T-cell (primary cell): ENCODE data around the gene BICD2. TPM values are rescaled to one million over a fixed set of nuclear protein-coding genes. Genes with fewer than 3 reads are reported as not detected.

Experiments
- ATAC-seq, 4 experiments: fragments of 200-7000 bp in 3 of 4; fragments of 150-1000 bp in 1 of 4; cut with Tn5 transposase; replicated peaks in 1 of 4; 1 replicate in 3 of 4; 2 replicates in 1 of 4; pipeline ENCODE4 v1.10.0; 2021; ENCODE audit warnings: moderate library complexity in 3 of 4, mild to moderate bottlenecking in 2 of 4, moderate number of reproducible peaks in 1 of 4
- CTCF ChIA-PET, 2 donors: fragments of 300-600 bp; sonication (Branson Sonifier 250); formaldehyde crosslinking; loops; one replicate each; lab custom pipeline; 2022; ENCODE audit warnings: antibody characterized with exemption in 2 of 2; lab: Charles Lee
- POLR2A ChIA-PET, 2 donors: fragments of 300-600 bp; sonication (Branson Sonifier 250); formaldehyde crosslinking; loops; one replicate each; lab custom pipeline; 2022; ENCODE audit warnings: antibody characterized with exemption in 2 of 2; lab: Charles Lee
- DNase-seq, 35 experiments: peaks; one replicate each; pipeline versions ENCODE4 v3.0.0 to v3.0.0-alpha.2; 2013 to 2023
- H3K27ac ChIP-seq: one replicate; pipeline ENCODE4 v1.5.1; 2013; ENCODE audit warnings: low read length
- H3K27me3 ChIP-seq, 2 experiments: replicated peaks in 1 of 2; 1 replicate in 1 of 2; 2 replicates in 1 of 2; pipeline versions ENCODE4 v1.6.1 to v1.7.0; 2013; ENCODE audit warnings: low read length in 1 of 2, mixed read lengths in 1 of 2; ENCODE audit not compliant: control insufficient read depth in 2 of 2, insufficient read depth in 2 of 2; ENCODE audit errors: extremely low read depth in 1 of 2
- H3K36me3 ChIP-seq, 2 donors: 1 replicate in 1 of 2; 2 replicates in 1 of 2; pipeline versions ENCODE4 v1.6.1 to v1.7.0; 2013; ENCODE audit warnings: low read length in 1 of 2; ENCODE audit not compliant: control insufficient read depth in 2 of 2, insufficient read depth in 1 of 2; ENCODE audit errors: extremely low read depth in 1 of 2
- H3K4me1 ChIP-seq, 2 experiments: 1 replicate in 1 of 2; 2 replicates in 1 of 2; pipeline versions ENCODE4 v1.6.1 to v1.7.0; 2013; ENCODE audit warnings: low read length in 2 of 2, mixed read lengths in 1 of 2; ENCODE audit not compliant: insufficient read depth in 2 of 2, control insufficient read depth in 1 of 2; ENCODE audit errors: extremely low read depth in 1 of 2
- H3K4me3 ChIP-seq, 2 donors: 1 replicate in 1 of 2; 2 replicates in 1 of 2; pipeline versions ENCODE4 v1.5.1 to v1.7.0; 2013; ENCODE audit warnings: mild to moderate bottlenecking in 2 of 2, low read length in 1 of 2, moderate library complexity in 1 of 2; ENCODE audit not compliant: control insufficient read depth in 1 of 2; ENCODE audit errors: extremely low read depth in 1 of 2
- H3K9me3 ChIP-seq: 2 replicates; pipeline ENCODE4 v1.7.0; 2013
- H3K27ac Mint-ChIP-seq, 2 donors: one replicate each; pipeline ENCODE4 v1.8.0; 2020 to 2021; ENCODE audit warnings: mild to moderate bottlenecking in 2 of 2, mixed read lengths in 2 of 2
- H3K27me3 Mint-ChIP-seq, 2 donors: one replicate each; pipeline ENCODE4 v1.8.0; 2021 to 2022; ENCODE audit warnings: mixed read lengths in 2 of 2
- H3K36me3 Mint-ChIP-seq: one replicate; pipeline ENCODE4 v1.8.0; 2021; ENCODE audit warnings: mixed read lengths
- H3K4me1 Mint-ChIP-seq, 3 donors: one replicate each; pipeline ENCODE4 v1.8.0; 2020 to 2022; ENCODE audit warnings: mixed read lengths in 3 of 3, mild to moderate bottlenecking in 1 of 3
- H3K4me3 Mint-ChIP-seq, 3 donors: one replicate each; pipeline ENCODE4 v1.8.0; 2020 to 2022; ENCODE audit warnings: mild to moderate bottlenecking in 3 of 3, mixed read lengths in 3 of 3, moderate library complexity in 3 of 3
- H3K9me3 Mint-ChIP-seq, 3 donors: one replicate each; pipeline ENCODE4 v1.8.0; 2020 to 2022; ENCODE audit warnings: mixed read lengths in 3 of 3
- WGBS: methylation state at CpG from one replicate; pipeline ENCODE4 v1.1.5; 2013; ENCODE audit warnings: missing lambda C conversion rate; ENCODE audit not compliant: insufficient coverage; 5-methylcytosine and 5-hydroxymethylcytosine counted together
- total RNA-seq, 35 experiments: library from RNA in 6 of 35; stranded (reverse) in 6 of 35; fragments of 120-200 nt in 1 of 35; gene quantifications; one replicate each; pipeline versions ENCODE4 v1.2.1 to v1.2.4 and lab custom pipeline; 2013 to 2026

Gene BICD2
- total RNA-seq, 5 donors from 2014 or later (not counting 1 experiment from before 2014, with no cell fraction given), result 24.1 to 36.6 (median 30.6) TPM

GRCh38 chr9:92710368-92710767 lies 54.3 kb downstream of the BICD2 start:
- WGBS, result no CpG with 5 or more reads among the region's 3 CpGs
- H3K36me3 Mint-ChIP-seq, result peaks cover 46% of the 10 kb centered on the region
- H3K27ac Mint-ChIP-seq, result peak overlapping the region; percentile 80 to 88
- CTCF ChIA-PET, result no interaction called here
- H3K4me1 ChIP-seq, result peaks cover 9 to 26% of the 10 kb centered on the region in 2 experiments
- H3K4me1 Mint-ChIP-seq, result peaks cover 29 to 36% (median 34%) of the 10 kb centered on the region in 3 donors
- POLR2A ChIA-PET, result no interaction called here
- H3K27ac ChIP-seq, result no peak overlapping the region
- no peaks in the 10 kb centered on the region for H3K27me3 ChIP-seq
- H3K36me3 ChIP-seq, result peaks cover 10 to 47% of the 10 kb centered on the region in 2 donors
- H3K4me3 Mint-ChIP-seq, result no peak overlapping the region
- DNase-seq (no peak), ATAC-seq (no peak)
- H3K27me3 Mint-ChIP-seq, result no peaks in the 10 kb centered on the region
- H3K9me3 ChIP-seq, result no peaks in the 10 kb centered on the region
- no peaks in the 10 kb centered on the region for H3K9me3 Mint-ChIP-seq
- H3K4me3 ChIP-seq, result no peak overlapping the region

- ATAC-seq, result no peak
- Histone ChIP-seq H3K27me3 (no peaks in the 10 kb centered on the region), H3K4me3 (no peak overlapping the region), H3K36me3 (peaks cover 10 to 43% of the 10 kb centered on the region in 2 donors), H3K9me3 (no peaks in the 10 kb centered on the region), H3K27ac (no peak overlapping the region), H3K4me1 (peaks cover 9 to 26% of the 10 kb centered on the region in 2 experiments)
- Mint-ChIP-seq H3K4me1 (peaks cover 29 to 36% (median 34%) of the 10 kb centered on the region in 3 donors), H3K4me3 (no peak overlapping the region), H3K36me3 (peaks cover 46% of the 10 kb centered on the region), H3K9me3 (no peaks in the 10 kb centered on the region), H3K27ac (peak overlapping the region; percentile 65 to 80), H3K27me3 (no peaks in the 10 kb centered on the region)
- ChIA-PET POLR2A (no interaction called here), CTCF (interaction anchor here in 1 of 2 donors (0.6 kb wide), 1 partner anchor 23 kb away, joined by 3 read pairs; no protein-coding TSS in a partner anchor)
- 100% methylated on average over 1 of the region's 3 CpGs for WGBS
- no peak for DNase-seq
Measured at GRCh38 chr9:92709954-92710353, 54.7 kb downstream of the BICD2 start.

DNA sequence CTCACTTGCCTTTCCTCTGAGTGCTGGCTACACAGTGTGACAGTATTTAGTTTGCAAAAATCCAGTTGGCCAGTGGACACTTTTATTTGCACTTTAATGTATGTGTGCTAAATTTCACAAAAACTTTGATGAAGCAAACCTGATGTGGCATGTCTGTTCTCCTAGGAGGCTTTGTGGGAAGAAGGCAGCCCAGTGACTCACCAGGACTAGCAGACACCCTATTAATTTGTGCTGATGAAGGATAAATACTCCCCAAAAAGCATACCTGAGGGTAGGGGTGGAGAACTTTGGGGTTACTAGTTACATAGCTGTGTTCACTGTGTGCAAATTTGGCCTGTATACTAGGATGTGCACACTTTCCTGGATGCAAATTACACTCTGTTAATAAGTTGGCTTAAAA lies 55.4 kb downstream of the BICD2 start:
- DNase-seq (no peak), ATAC-seq (no peak)
- H3K4me3 Mint-ChIP-seq, result no peak overlapping the region
- H3K36me3 ChIP-seq, result peaks cover 10 to 36% of the 10 kb centered on the region in 2 donors
- no peak overlapping the region for H3K4me3 ChIP-seq
- H3K9me3 Mint-ChIP-seq, result no peaks in the 10 kb centered on the region
- no peaks in the 10 kb centered on the region for H3K9me3 ChIP-seq
- ChIA-PET CTCF (no interaction called here), POLR2A (no interaction called here)
- H3K27me3 Mint-ChIP-seq, result no peaks in the 10 kb centered on the region
- no peak overlapping the region for H3K27ac Mint-ChIP-seq
- peaks cover 47% of the 10 kb centered on the region for H3K36me3 Mint-ChIP-seq
- H3K4me1 Mint-ChIP-seq, result peaks cover 29 to 36% (median 34%) of the 10 kb centered on the region in 3 donors
- H3K27me3 ChIP-seq, result no peaks in the 10 kb centered on the region
- no peak overlapping the region for H3K27ac ChIP-seq
- H3K4me1 ChIP-seq, result peaks cover 9 to 26% of the 10 kb centered on the region in 2 experiments

GRCh38 chr9:92707530-92707929 lies 57.1 kb downstream of the BICD2 start:
- H3K4me3 Mint-ChIP-seq, result no peak overlapping the region
- POLR2A ChIA-PET, result no interaction called here
- H3K36me3 ChIP-seq, result peaks cover 0 to 21% of the 10 kb centered on the region in 2 donors
- peaks cover 20 to 25% (median 24%) of the 10 kb centered on the region in 3 donors for H3K4me1 Mint-ChIP-seq
- H3K27ac ChIP-seq, result no peak overlapping the region
- H3K4me1 ChIP-seq, result peaks cover 9 to 15% of the 10 kb centered on the region in 2 experiments
- H3K27me3 Mint-ChIP-seq, result no peaks in the 10 kb centered on the region
- peaks cover 37% of the 10 kb centered on the region for H3K36me3 Mint-ChIP-seq
- CTCF ChIA-PET, result no interaction called here
- no peaks in the 10 kb centered on the region for H3K27me3 ChIP-seq
- no peak overlapping the region for H3K4me3 ChIP-seq
- H3K9me3 ChIP-seq, result no peaks in the 10 kb centered on the region
- no peak overlapping the region for H3K27ac Mint-ChIP-seq
- no peak for DNase-seq
- no peaks in the 10 kb centered on the region for H3K9me3 Mint-ChIP-seq
- ATAC-seq, result no peak

- H3K36me3 Mint-ChIP-seq, result peaks cover 33% of the 10 kb centered on the region
- DNase-seq (peak in 14 of 35 experiments; percentile 11 to 61 (median 22)), ATAC-seq (peak; percentile 66 to 75 (median 70))
- H3K4me3 Mint-ChIP-seq, result no peak overlapping the region
- H3K9me3 ChIP-seq, result no peaks in the 10 kb centered on the region
- H3K27me3 ChIP-seq, result no peaks in the 10 kb centered on the region
- peak overlapping the region in 1 of 2 donors; percentile 32 for H3K27ac Mint-ChIP-seq
- H3K4me3 ChIP-seq, result no peak overlapping the region
- no peak overlapping the region for H3K27ac ChIP-seq
- peaks cover 0 to 21% of the 10 kb centered on the region in 2 donors for H3K36me3 ChIP-seq
- ChIA-PET POLR2A (no interaction called here), CTCF (no interaction called here)
- H3K9me3 Mint-ChIP-seq, result no peaks in the 10 kb centered on the region
- peaks cover 3 to 8% of the 10 kb centered on the region in 2 experiments for H3K4me1 ChIP-seq
- WGBS, result 38% methylated on average over 2 of the region's 3 CpGs
- peaks cover 10 to 15% (median 13%) of the 10 kb centered on the region in 3 donors for H3K4me1 Mint-ChIP-seq
- H3K27me3 Mint-ChIP-seq, result no peaks in the 10 kb centered on the region
Measured at GRCh38 chr9:92706218-92706940, 58.3 kb downstream of the BICD2 start.

DNA sequence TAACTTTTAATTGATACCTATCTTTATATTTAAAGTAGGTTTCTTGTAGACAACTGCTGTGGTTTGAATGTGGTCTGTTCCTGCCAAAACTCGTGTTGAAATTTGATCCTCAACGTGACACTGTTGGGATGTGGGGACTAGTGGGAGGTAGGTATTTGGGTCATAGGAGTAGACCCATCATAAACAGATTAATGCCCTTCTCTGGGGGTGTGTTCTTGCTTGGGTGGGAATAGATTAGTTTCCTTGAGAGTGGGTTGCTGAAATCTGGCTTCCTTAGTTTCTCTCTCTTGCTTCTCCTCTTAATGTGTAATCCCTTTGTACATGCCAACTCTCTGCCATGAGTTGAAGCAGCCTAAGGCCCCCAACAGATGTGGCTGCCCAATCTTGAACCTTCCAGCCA lies 60.1 kb downstream of the BICD2 start:
- Histone ChIP-seq H3K36me3 (peaks cover 0 to 5% of the 10 kb centered on the region in 2 donors), H3K27ac (no peak overlapping the region), H3K27me3 (no peaks in the 10 kb centered on the region), H3K4me1 (no peaks in the 10 kb centered on the region), H3K9me3 (no peaks in the 10 kb centered on the region), H3K4me3 (no peak overlapping the region)
- Mint-ChIP-seq H3K9me3 (no peaks in the 10 kb centered on the region), H3K4me3 (no peak overlapping the region), H3K4me1 (peaks cover 4 to 6% (median 4%) of the 10 kb centered on the region in 3 donors), H3K36me3 (peaks cover 20% of the 10 kb centered on the region), H3K27ac (no peak overlapping the region), H3K27me3 (peaks cover 0 to 4% of the 10 kb centered on the region in 2 donors)
- ChIA-PET POLR2A (interaction anchor here in 1 of 2 donors (0.6 kb wide), 1 partner anchor 169 kb away, joined by 3 read pairs; the partner anchor contains the start of gene ECM2), CTCF (no interaction called here)
- no peak for DNase-seq
- no CpG with 5 or more reads among the region's 2 CpGs for WGBS
- ATAC-seq, result no peak
